Glomerular endothelial cell (primary cell): ENCODE measurements around the gene PYROXD2. TPM values are rescaled to one million over a fixed set of nuclear protein-coding genes. Genes with fewer than 3 reads are reported as not detected.
"Not testable (repeated sequence)": the region's sequence is repeated elsewhere in the genome, so short reads cannot be mapped to it uniquely, and the experiment has no call there.

ENCODE experiments used
- DNase-seq: peaks from one replicate; pipeline ENCODE4 v3.0.0-alpha.2; 2011; ENCODE audit warnings: low read depth, low spot score; ENCODE audit errors: extremely low read depth
- total RNA-seq: library from RNA; depleted of rRNA; stranded (reverse); fragments of >200 nt; gene quantifications from 2 replicates; pipeline ENCODE4 v1.2.3, GENCODE V29; 2015

Gene PYROXD2
- total RNA-seq, 1 donor from 2014 or later, result 5.7 TPM

DNA sequence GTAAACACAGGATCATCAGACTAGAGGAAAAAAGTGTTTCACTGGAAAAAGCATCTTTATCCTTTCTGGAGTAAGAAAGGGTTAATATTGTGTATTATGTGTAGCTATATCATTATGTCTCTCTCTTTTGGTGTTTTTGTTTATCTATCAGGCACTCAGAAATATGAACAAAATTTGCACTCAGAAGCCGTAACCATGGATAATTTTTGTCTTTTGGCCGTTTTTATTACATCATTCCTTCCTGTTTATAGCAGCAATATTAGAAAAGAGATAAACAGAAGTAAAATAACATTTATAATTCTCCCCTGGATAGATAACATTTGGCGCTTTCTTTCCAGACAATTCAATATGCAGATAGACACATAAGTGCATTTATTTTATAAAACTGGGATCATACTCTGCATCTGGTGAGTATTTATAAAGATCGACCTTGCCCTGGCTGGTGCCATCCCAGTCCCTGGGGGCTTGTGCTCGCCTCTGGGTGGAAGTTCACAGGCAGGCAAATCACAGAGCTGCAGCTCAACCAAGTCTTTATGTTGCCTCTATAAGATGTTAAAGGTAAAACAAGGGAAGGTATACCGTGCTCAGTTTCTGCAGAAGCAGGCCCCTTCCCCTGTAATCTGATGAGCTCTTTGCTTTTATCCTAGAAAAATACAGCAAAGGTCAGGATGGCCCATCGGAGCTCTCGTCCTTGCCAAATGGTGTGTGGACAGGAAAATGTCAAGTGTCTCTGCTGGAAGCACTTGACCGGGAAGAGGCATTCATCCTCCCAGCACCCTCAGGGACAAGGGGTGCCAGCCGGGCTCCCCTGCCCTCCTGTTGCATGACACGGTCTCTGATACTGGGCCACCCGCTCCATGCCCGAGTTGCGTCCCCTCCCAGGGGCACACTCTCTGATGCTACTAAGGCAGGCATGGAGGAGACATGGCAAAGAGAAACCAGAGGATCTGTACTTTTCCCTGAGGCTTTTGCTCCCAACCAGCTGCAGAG, 43.9 kb downstream of the PYROXD2 start:
- DNase-seq, result no peak

- DNase-seq, result no peak
These were observed 45.2 kb downstream of the PYROXD2 start for GRCh38 chr10:98369801-98370200.

GRCh38 chr10:98368644-98369043, 46.3 kb downstream of the PYROXD2 start:
- DNase-seq, result no peak

- DNase-seq, result no peak
These were observed 47.2 kb downstream of the PYROXD2 start for GRCh38 chr10:98367604-98368451.

GRCh38 chr10:98366062-98366530, 48.9 kb downstream of the PYROXD2 start:
- DNase-seq, result no peak

- no peak for DNase-seq
These were observed 49.4 kb downstream of the PYROXD2 start for GRCh38 chr10:98365406-98366061.

- DNase-seq, result no peak
These were observed 50.4 kb downstream of the PYROXD2 start for GRCh38 chr10:98364432-98365102.

DNA sequence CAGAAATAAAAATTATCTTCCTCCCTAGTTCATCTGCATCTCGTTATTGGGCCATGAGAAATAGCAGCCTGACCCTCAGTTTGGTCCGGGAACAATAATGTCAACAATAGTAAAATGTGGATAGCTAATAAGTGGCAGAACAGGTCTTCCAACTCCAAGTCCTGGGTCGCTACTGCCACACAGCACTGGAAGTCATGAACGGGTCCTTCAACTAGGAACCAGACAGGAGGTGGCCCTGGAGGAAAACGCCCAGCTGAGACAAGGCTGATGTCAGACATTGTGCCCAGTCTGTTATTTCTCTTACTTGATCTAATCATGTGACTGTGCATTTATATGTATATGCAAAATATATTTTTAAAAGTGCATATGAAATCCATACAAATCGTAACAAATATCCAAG, 51.8 kb downstream of the PYROXD2 start:
- DNase-seq, result no peak

GRCh38 chr10:98361131-98362025, 53.6 kb downstream of the PYROXD2 start:
- DNase-seq, result no peak

DNA sequence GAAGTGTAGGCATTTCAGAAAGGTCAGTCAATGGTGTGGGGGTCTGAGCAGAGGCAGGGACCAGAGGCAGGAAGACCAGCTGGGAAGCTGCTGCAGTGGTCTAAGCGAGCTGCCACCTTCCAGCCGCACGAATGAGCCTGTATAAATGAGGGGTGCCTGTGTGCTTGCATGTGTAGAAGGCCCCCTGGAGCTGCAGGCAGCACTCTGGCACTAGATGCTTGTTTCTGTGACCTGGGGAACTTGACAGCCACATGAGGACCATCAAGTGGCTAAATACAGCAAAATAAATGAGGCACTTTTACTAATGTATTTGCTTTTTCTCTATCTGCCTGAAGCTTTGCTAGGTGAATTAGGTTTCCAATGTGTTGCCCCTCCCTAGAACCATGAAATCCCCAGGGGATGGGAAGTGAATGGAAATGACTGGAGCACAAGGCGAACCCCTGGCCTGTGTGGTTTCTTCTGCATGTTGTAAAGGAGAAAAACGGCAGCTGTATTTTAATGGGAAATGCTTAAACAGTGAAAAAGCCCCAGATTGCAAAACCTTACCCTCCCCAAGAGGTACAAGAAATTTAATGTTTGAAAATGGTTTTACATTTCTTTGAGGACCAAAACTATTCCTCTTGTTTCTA, 57.7 kb downstream of the PYROXD2 start:
- no peak for DNase-seq

GRCh38 chr10:98354491-98354890, 60.5 kb downstream of the PYROXD2 start:
- DNase-seq, result no peak

DNA sequence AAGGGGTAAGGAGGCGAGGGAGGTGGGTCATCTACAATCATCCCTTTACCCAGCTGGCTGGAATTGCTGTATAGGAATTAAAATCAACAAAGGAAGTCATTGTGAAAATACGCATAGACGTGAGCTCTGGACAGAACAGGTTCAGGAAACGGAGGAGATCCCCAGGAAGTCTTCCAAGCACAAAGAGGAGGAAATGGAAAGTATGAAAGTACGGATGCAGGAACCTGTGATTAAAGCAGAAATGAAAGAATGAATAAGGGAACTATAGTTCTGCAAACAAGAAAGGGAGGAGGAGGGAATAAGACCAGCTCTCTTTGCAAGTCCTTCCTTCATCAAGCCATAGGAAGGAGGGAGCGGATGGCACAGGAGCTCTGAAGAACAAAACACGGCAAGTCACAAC, 61.8 kb downstream of the PYROXD2 start:
- no peak for DNase-seq

DNA sequence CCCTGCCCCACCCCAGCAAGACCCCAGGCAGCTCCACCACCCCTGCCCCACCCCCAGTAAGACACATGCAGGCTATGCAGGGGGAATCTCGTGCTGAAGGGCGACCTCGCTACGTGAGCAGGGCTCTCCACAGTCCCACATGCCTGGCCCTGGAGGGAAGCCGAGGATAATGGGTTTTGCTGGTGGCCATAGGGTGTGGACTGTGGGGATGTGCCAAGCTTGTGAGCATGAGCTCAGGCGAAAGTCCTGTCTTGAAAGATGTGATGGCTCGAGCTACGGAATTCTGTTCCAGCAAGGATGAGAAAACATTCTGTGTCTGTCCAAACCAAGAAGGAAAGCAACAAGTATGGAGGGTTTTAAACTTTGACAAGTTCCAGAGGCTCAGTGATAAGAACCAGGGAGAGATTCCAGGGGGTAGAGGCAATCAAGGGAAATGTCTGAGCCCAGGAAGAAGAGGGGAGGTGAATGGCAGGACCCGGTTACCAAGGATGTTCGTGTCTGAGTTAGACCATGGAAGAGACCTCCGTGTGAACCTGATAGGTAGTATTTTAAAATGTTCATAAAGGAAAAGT, 63.1 kb downstream of the PYROXD2 start:
- DNase-seq, result no peak

DNA sequence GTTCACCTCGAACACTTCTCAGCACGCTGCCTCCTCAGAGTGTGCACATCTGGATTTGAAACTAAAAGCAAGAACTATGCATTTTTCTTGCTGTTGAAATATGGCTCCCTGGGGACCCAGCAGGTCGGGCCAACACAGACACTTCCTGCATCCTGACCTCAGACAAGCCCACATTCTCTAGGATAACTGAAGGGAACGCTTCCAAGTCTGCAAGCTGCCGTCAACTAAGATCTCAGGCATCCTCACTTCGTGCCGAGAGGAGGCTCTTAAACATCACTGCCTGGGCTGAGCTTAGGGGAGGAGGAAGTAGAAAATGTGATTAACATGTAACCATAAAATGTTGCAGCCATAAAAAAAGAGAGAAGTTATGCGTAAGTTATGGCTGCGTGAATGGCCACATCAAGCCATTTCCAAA, 65.5 kb downstream of the PYROXD2 start:
- no peak for DNase-seq

DNA sequence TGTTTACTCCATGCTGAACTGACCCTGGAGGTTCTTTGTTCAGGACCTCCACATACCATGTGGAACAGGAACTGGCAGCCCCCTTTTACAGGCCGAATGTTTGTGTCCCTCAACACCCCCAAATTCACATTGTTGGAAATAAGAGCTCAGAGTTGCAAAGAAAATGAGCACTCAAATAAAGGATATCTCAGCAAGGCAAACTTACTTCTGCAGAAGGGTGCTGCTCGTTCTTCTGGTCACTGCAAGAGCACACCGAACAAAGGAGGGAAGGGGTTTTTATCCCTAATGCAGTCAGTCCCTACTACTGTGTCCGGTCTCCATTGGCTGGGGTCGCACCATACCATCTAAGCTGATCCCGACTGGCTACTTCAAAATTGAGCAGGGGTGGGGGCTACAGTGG, 68.1 kb downstream of the PYROXD2 start:
- DNase-seq, result no peak

- no peak for DNase-seq
These were observed 70.4 kb downstream of the PYROXD2 start for GRCh38 chr10:98344589-98345038.

- DNase-seq, result not testable (repeated sequence)
These were observed 73.3 kb downstream of the PYROXD2 start for GRCh38 chr10:98341701-98342100.

DNA sequence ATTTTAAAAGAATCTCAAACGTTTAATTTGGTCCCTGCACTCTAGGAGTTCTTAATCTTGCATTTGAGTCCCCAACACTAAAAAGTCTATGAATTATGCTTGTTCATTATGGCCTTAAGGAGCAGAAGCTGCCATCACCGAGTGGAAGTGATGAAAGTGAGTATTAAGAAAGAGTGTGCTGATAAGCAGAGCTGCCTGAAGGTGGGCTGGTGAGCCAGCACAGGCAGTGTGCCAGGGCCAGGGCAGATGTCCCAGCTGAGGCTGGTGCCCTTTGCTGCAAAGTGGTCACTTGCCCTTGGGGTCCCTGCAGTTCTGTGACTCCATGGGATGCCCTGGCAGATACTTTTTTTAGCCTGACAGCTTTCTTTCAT, 74.1 kb downstream of the PYROXD2 start:
- no peak for DNase-seq
